Fibroblast of lung (primary cell): Measurements from ENCODE around the gene WDHD1. TPM values are rescaled to one million over a fixed set of nuclear protein-coding genes. Genes with fewer than 3 reads are reported as not detected.

Experiments
- DNase-seq, 2 donors: peaks; one replicate each; pipeline versions ENCODE4 v3.0.0 to v3.0.0-alpha.2; 2010; ENCODE audit warnings: low read depth in 2 of 2
- H2AFZ ChIP-seq: 2 replicates; pipeline ENCODE4 v1.5.1; 2012; ENCODE audit warnings: low read length, control low read depth, inconsistent platforms
- H3K27ac ChIP-seq: 2 replicates; pipeline ENCODE4 v1.5.1; 2011; ENCODE audit warnings: low read length, control low read depth; ENCODE audit not compliant: insufficient read depth
- H3K27me3 ChIP-seq: 2 replicates; pipeline ENCODE4 v1.5.1; 2011; ENCODE audit warnings: mild to moderate bottlenecking, low read length; ENCODE audit not compliant: control insufficient read depth, insufficient read depth
- H3K36me3 ChIP-seq: 2 replicates; pipeline ENCODE4 v1.5.1; 2011; ENCODE audit warnings: low read length; ENCODE audit not compliant: control insufficient read depth, insufficient read depth
- H3K4me1 ChIP-seq: 2 replicates; pipeline ENCODE4 v1.5.1; 2011; ENCODE audit warnings: low read length; ENCODE audit not compliant: control insufficient read depth, insufficient read depth; ENCODE audit errors: extremely low read depth
- H3K4me2 ChIP-seq: 2 replicates; pipeline ENCODE4 v1.5.1; 2011; ENCODE audit warnings: low read length, control low read depth; ENCODE audit not compliant: insufficient read depth; ENCODE audit errors: extremely low read depth
- H3K4me3 ChIP-seq, 4 experiments: fragments of 200-600 bp in 1 of 4; sonication (generic) in 1 of 4; replicated peaks in 1 of 4; 2 replicates each; pipeline ENCODE4 v1.5.1; 2011 to 2016; ENCODE audit warnings: low read length in 4 of 4, low read depth in 3 of 4, mild to moderate bottlenecking in 3 of 4, control low read depth in 2 of 4, inconsistent platforms in 1 of 4, mixed read lengths in 1 of 4; ENCODE audit not compliant: insufficient read depth in 1 of 4; ENCODE audit errors: control extremely low read depth in 1 of 4
- H3K79me2 ChIP-seq: 2 replicates; pipeline ENCODE4 v1.5.1; 2012; ENCODE audit warnings: mild to moderate bottlenecking, low read length, inconsistent platforms; ENCODE audit not compliant: control insufficient read depth, insufficient read depth
- H3K9ac ChIP-seq: 2 replicates; pipeline ENCODE4 v1.5.1; 2011; ENCODE audit warnings: mild to moderate bottlenecking, low read length, control low read depth; ENCODE audit not compliant: insufficient read depth
- H3K9me3 ChIP-seq: 2 replicates; pipeline ENCODE4 v1.5.1; 2012; ENCODE audit warnings: low read depth, low read length; ENCODE audit not compliant: control insufficient read depth, insufficient read depth
- H4K20me1 ChIP-seq: 2 replicates; pipeline ENCODE4 v1.5.1; 2011; ENCODE audit warnings: low read length; ENCODE audit not compliant: control insufficient read depth, insufficient read depth; ENCODE audit errors: extremely low read depth
- CTCF ChIP-seq, 2 donors: IDR thresholded peaks in 1 of 2; conservative IDR thresholded peaks in 1 of 2; 1 replicate in 1 of 2; 2 replicates in 1 of 2; pipeline ENCODE4 v1.5.1; 2011 to 2012; ENCODE audit warnings: low read length in 2 of 2, control low read depth in 1 of 2, inconsistent platforms in 1 of 2, low read depth in 1 of 2, mild to moderate bottlenecking in 1 of 2
- EZH2 ChIP-seq: IDR thresholded peaks from 2 replicates; pipeline ENCODE4 v1.5.1; 2012; ENCODE audit warnings: low read length, control low read depth, mild to moderate bottlenecking; ENCODE audit errors: missing control alignments
- polyA plus RNA-seq, 2 donors: library from polyadenylated mRNA; depleted of rRNA in 1 of 2; stranded (reverse) in 1 of 2; unstranded in 1 of 2; fragments of >200 nt; gene quantifications; 2 replicates each; pipeline ENCODE4 v1.2.1, GENCODE V29; 2011 to 2012; ENCODE audit warnings: missing spikeins in 1 of 2
- total RNA-seq: library from RNA; depleted of rRNA; stranded (reverse); fragments of >200 nt; gene quantifications from 2 replicates; pipeline ENCODE4 v1.2.1, GENCODE V29; 2014

The WDHD1 gene
- total and polyA plus RNA-seq, 2 donors (not counting 1 experiment from before 2014, with no cell fraction given) = 7.3 to 8.6 TPM

- TF ChIP-seq EZH2 (no peak), CTCF (conservative IDR thresholded peaks at IDR 0.05 in 1 of 2, IDR thresholded peaks at IDR 0.05 in 1 of 2; ENCODE audit: low read depth in 1 of 2, low read length in 2 of 2) (no peak)
- H3K9me3 ChIP-seq = no peaks in the 10 kb centered on the region
- no peaks in the 10 kb centered on the region for H3K27me3 ChIP-seq
- no peak for DNase-seq
- no peak overlapping the region for H2AFZ ChIP-seq
- H3K4me1 ChIP-seq = no peaks in the 10 kb centered on the region
- no peaks in the 10 kb centered on the region for H3K36me3 ChIP-seq
- H3K4me3 ChIP-seq = no peak overlapping the region
- H3K9ac ChIP-seq = no peak overlapping the region
- H3K4me2 ChIP-seq = no peak overlapping the region
- H3K27ac ChIP-seq = no peak overlapping the region
- H4K20me1 ChIP-seq = no peaks in the 10 kb centered on the region
- H3K79me2 ChIP-seq = no peaks in the 10 kb centered on the region
Measured at GRCh38 chr14:54942913-54943312, 84.0 kb downstream of the WDHD1 start.

GRCh38 chr14:54936816-54937215 lies 90.1 kb downstream of the WDHD1 start:
- no peak overlapping the region for H3K27ac ChIP-seq
- H3K27me3 ChIP-seq = no peaks in the 10 kb centered on the region
- DNase-seq = no peak
- no peak overlapping the region for H2AFZ ChIP-seq
- no peaks in the 10 kb centered on the region for H4K20me1 ChIP-seq
- no peaks in the 10 kb centered on the region for H3K36me3 ChIP-seq
- no peak overlapping the region for H3K9ac ChIP-seq
- H3K4me2 ChIP-seq = no peak overlapping the region
- TF ChIP-seq CTCF (conservative IDR thresholded peaks at IDR 0.05 in 1 of 2, IDR thresholded peaks at IDR 0.05 in 1 of 2; ENCODE audit: low read depth in 1 of 2, low read length in 2 of 2) (no peak), EZH2 (no peak)
- no peaks in the 10 kb centered on the region for H3K79me2 ChIP-seq
- no peaks in the 10 kb centered on the region for H3K9me3 ChIP-seq
- no peak overlapping the region for H3K4me3 ChIP-seq
- H3K4me1 ChIP-seq = no peaks in the 10 kb centered on the region

GRCh38 chr14:54935958-54936357 lies 90.9 kb downstream of the WDHD1 start:
- Histone ChIP-seq H3K36me3 (no peaks in the 10 kb centered on the region), H3K27ac (no peak overlapping the region), H3K4me2 (no peak overlapping the region), H3K27me3 (no peaks in the 10 kb centered on the region), H3K9me3 (no peaks in the 10 kb centered on the region), H2AFZ (no peak overlapping the region), H3K4me3 (no peak overlapping the region), H3K79me2 (no peaks in the 10 kb centered on the region), H3K9ac (no peak overlapping the region), H3K4me1 (no peaks in the 10 kb centered on the region), H4K20me1 (no peaks in the 10 kb centered on the region)
- TF ChIP-seq EZH2 = no peak
- peak; percentile 44 to 49 for DNase-seq
